C4-2B (cell line): ENCODE results near the gene NBAS.

Source experiments
- ZFX ChIP-seq: fragments of 450-650 bp; IDR thresholded peaks from 2 replicates; pipeline ENCODE4 v1.6.1; 2017
- TF ChIP-seq, protein P1 (sequence below): fragments of 450-650 bp; conservative IDR thresholded peaks from 2 replicates; pipeline ENCODE4 v1.5.1; 2017; ENCODE audit warnings: mild to moderate bottlenecking

DNA sequence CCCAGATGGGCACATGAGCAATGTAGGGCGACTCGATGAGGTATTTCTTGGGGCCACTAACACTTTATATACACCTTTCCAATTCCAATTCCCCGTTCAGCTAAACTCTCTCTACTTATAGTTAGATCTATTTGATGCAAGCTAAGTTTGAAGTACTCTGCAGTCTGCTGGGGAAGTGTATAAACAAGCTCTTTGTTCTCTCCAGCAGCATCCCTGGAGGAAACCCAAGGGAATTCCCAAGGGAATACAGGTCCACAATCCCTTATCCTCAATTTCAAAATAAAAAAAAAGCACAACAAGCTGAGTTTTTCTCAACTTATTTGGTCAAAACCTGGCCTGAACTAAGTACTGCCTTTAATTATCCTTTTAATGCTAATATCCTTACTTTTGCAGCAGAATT, 433.3 kb downstream of the NBAS start:
- TF ChIP-seq, protein P1, sequence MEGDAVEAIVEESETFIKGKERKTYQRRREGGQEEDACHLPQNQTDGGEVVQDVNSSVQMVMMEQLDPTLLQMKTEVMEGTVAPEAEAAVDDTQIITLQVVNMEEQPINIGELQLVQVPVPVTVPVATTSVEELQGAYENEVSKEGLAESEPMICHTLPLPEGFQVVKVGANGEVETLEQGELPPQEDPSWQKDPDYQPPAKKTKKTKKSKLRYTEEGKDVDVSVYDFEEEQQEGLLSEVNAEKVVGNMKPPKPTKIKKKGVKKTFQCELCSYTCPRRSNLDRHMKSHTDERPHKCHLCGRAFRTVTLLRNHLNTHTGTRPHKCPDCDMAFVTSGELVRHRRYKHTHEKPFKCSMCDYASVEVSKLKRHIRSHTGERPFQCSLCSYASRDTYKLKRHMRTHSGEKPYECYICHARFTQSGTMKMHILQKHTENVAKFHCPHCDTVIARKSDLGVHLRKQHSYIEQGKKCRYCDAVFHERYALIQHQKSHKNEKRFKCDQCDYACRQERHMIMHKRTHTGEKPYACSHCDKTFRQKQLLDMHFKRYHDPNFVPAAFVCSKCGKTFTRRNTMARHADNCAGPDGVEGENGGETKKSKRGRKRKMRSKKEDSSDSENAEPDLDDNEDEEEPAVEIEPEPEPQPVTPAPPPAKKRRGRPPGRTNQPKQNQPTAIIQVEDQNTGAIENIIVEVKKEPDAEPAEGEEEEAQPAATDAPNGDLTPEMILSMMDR = no peak
- no peak for TF ChIP-seq ZFX
